Esophagus (tissue), 2 donors: Measurements from ENCODE around the gene UBE2S. TPM values are rescaled to one million over a fixed set of nuclear protein-coding genes. Genes with fewer than 3 reads are reported as not detected.
"Not testable (repeated sequence)": the region's sequence is repeated elsewhere in the genome, so short reads cannot be mapped to it uniquely, and the experiment has no call there.

ENCODE experiments used
- H3K27ac ChIP-seq, 2 donors: one replicate each; pipeline ENCODE4 v1.5.1; 2013; ENCODE audit warnings: low read depth in 2 of 2, mild to moderate bottlenecking in 2 of 2, inconsistent platforms in 1 of 2, low read length in 1 of 2, moderate library complexity in 1 of 2
- H3K27me3 ChIP-seq, 2 donors: one replicate each; pipeline ENCODE4 v1.6.1; 2013; ENCODE audit warnings: low read length in 2 of 2, control low read depth in 1 of 2, mild to moderate bottlenecking in 1 of 2; ENCODE audit not compliant: insufficient read depth in 2 of 2, control insufficient read depth in 1 of 2
- H3K36me3 ChIP-seq, 2 donors: one replicate each; pipeline ENCODE4 v1.6.1; 2013; ENCODE audit warnings: low read length in 1 of 2; ENCODE audit not compliant: control insufficient read depth in 2 of 2, insufficient read depth in 2 of 2
- H3K4me1 ChIP-seq, 2 donors: one replicate each; pipeline ENCODE4 v1.6.1; 2013; ENCODE audit warnings: low read length in 1 of 2; ENCODE audit not compliant: control insufficient read depth in 2 of 2, insufficient read depth in 2 of 2
- H3K4me3 ChIP-seq, 2 donors: one replicate each; pipeline ENCODE4 v1.5.1; 2013; ENCODE audit warnings: low read length in 2 of 2, mild to moderate bottlenecking in 2 of 2, low read depth in 1 of 2, moderate library complexity in 1 of 2
- H3K9me3 ChIP-seq, 2 donors: one replicate each; pipeline ENCODE4 v1.6.1; 2013; ENCODE audit warnings: mild to moderate bottlenecking in 2 of 2, low read depth in 1 of 2, low read length in 1 of 2, moderate library complexity in 1 of 2; ENCODE audit not compliant: control insufficient read depth in 2 of 2, insufficient read depth in 1 of 2
- WGBS, 2 donors: extraction: QIAGEN DNeasy Blood & Tissue Kit; methylation state at CpG; one replicate each; pipeline ENCODE4 v1.1.7; 2013; 5-methylcytosine and 5-hydroxymethylcytosine counted together
- polyA plus RNA-seq, 2 donors: library from polyadenylated mRNA; stranded (reverse); fragments of 200-250 nt; gene quantifications; one replicate each; pipeline ENCODE4 v1.2.3, GENCODE V29; 2013
- donor health status: healthy with polysubstance abuse.
- donor health status: Bipolar disorder and iron deficiency.

Gene UBE2S
- polyA plus RNA-seq, 2 donors = 12.8 to 24.1 TPM

DNA sequence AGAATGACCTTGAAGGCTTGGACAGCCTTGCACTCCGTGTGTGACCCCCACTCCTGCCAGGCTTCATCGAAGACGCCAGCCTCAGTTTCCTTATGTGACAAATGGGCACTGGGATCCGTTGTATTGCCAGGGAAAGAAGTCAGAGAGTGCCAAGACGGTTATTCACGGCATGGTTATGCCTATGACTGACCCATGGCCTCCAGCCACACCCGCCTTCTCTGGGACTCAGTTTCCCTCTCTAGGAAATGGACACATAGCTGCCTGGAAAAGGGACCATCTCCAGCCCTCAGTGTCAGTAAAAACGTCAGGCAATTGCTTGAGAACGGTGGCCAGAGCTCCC lies 915 bp upstream of the UBE2S start:
- Histone ChIP-seq H3K27me3 (no peaks in the 10 kb centered on the region), H3K27ac (peak overlapping the region; percentile 93 to 99), H3K4me1 (peaks cover 3 to 19% of the 10 kb centered on the region in 2 donors), H3K36me3 (peaks cover 0 to 11% of the 10 kb centered on the region in 2 donors), H3K9me3 (no peaks in the 10 kb centered on the region), H3K4me3 (peak overlapping the region; percentile 76 to 88)
- WGBS, 2 donors = 67 to 69% methylated on average over 9 of the region's 9 CpGs

DNA sequence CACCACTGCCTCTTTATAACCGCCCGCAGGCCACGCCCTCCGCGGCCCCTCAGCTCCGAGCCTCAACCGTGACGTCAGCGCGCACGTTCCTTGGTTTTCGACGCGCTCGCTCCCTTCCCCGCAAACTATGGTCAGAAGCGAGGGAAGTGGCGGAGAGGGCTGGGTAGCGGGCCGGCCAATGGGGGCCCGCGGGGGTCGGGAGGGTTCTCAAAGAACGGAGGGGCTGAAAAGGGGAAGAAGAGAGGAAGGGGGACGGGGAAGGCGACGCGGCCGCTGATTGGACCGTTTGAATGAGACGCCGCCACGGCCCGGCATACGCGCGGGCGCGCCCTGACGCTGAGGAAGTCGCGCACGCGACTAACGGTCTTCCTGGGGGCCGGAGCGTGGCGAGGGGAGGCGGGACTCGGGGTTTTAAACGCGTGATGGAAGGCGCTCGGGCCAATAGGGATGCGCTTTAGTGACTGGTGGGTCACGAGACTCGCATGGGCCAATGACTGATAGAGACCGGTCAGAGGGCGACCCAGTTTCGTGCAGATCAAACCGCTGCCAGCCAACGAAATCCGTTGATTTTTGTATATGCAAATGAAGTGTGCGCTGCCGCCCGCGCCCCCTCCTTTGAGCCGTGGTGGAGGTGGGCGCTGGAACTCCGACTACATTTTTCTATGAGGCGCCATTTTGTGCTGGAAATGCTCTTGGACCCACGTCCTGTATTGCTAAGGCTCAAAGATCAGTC lies 378 bp upstream of the UBE2S start:
- Histone ChIP-seq H3K36me3 (peaks cover 0 to 11% of the 10 kb centered on the region in 2 donors), H3K27me3 (no peaks in the 10 kb centered on the region), H3K4me1 (peaks cover 3 to 19% of the 10 kb centered on the region in 2 donors), H3K9me3 (no peaks in the 10 kb centered on the region), H3K27ac (peak overlapping the region; percentile 93 to 99), H3K4me3 (peak overlapping the region; percentile 76 to 88)
- WGBS, 2 donors = 0% methylated on average over 72 of the region's 72 CpGs

DNA sequence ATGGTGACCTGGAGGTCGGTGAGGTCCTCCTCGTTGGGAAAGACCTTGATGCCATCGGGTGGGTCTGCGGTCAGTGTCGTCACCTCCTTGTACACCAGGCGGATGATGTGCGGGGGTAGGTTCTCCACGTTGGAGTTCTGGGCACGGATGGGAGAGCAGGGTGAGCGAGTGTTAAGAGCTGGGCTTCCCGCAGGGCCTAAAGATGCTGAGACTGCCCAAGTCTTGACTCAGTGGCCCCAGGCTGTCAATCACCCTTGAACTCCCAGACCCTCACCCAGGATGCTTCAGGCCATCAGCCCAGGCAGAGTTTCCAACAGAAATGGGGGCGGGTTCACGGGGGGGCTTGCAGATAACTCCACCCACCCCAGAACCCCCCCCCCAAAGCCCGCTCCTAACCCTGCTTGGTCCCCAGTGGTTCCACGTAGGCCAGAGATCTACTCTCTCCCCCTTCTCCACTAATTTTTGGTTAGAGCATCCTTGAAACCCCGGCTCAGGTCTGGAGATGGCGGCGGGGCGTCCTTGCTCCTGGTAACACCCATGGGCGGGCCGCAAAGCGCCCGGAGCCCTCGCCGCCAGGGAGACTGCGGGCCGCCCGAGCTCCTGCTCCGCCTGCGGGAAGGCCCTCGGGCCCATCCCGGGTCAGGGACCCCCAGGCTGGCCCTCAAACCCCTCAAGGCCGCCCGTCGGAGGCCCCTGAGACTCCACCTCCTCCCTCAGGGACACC lies 600 bp downstream of the UBE2S start:
- Histone ChIP-seq H3K36me3 (peaks cover 5 to 19% of the 10 kb centered on the region in 2 donors), H3K27ac (peak overlapping the region; percentile 87 to 99), H3K27me3 (no peaks in the 10 kb centered on the region), H3K4me3 (peak overlapping the region; percentile 76 to 88), H3K4me1 (peaks cover 5 to 24% of the 10 kb centered on the region in 2 donors), H3K9me3 (no peaks in the 10 kb centered on the region)
- WGBS, 2 donors = 8 to 11% methylated on average over 35 of the region's 35 CpGs

DNA sequence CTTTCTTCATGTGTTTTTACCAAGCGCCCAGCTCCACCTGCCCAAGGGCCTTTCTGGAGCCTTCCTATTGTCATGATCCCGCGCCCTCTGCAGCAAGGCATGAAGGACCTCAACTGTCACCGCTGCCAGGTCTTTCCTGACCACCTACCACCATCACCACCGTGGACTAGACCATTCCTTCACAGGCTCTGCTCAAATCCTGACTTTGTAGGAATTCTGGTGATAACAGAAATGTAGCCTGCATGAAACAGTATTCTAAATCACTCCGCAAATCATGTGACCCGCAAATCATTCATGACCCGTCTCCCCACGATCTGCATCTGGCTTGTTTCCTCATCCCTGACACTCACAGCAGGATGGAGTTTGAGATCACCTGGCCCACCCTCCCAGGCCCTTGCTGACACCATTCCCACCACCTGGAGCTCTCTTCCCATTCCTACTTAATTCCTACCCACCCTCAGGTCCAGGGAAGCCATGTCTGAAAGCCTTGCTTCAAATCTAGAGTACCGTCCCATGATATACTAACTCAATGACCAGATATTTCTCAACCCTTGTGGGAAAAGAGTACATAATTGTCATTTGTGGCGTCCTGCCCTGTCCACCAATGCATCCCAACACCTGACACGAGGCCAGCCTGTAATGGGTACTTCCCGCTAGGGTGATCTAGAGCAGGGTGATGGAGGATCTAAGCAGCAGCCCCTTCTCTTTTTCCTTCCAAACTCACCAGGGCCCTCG lies 1.3 kb downstream of the UBE2S start:
- Histone ChIP-seq H3K4me1 (peaks cover 5 to 30% of the 10 kb centered on the region in 2 donors), H3K27ac (no peak overlapping the region), H3K36me3 (peaks cover 7 to 23% of the 10 kb centered on the region in 2 donors)

DNA sequence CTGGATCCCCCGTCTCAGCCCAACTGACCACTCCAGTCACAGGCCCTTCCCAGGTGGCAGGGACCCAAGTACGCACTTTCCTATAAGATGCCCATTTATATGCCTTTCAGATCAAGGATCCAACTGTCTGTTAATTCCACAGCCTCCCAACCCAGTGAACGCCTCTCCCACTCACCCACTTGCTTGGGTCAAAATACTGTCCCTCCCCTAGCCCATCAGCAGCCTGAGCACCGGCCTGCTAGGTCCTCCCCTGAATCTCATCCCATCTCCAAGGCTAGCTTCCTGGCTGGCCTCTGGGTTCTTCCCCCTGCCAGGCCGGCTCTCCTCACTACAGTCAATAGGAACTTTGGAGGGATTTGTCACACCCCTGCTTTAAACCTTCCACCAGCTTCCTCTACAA lies 1.9 kb downstream of the UBE2S start:
- peak overlapping the region in 1 of 2 donors; percentile 76 for H3K4me3 ChIP-seq
- H3K27me3 ChIP-seq = no peaks in the 10 kb centered on the region
- WGBS, 2 donors = 83 to 86% methylated on average over 5 of the region's 5 CpGs
- peaks cover 7 to 26% of the 10 kb centered on the region in 2 donors for H3K36me3 ChIP-seq
- no peaks in the 10 kb centered on the region for H3K9me3 ChIP-seq
- peaks cover 5 to 32% of the 10 kb centered on the region in 2 donors for H3K4me1 ChIP-seq
- no peak overlapping the region for H3K27ac ChIP-seq

More for the DNA sequence above, 1.3 kb downstream of the UBE2S start:
- Histone ChIP-seq H3K27me3 (no peaks in the 10 kb centered on the region), H3K9me3 (no peaks in the 10 kb centered on the region), H3K4me3 (peak overlapping the region; percentile 76 to 88)
- 78 to 82% methylated on average over 14 of the region's 14 CpGs for WGBS, 2 donors

DNA sequence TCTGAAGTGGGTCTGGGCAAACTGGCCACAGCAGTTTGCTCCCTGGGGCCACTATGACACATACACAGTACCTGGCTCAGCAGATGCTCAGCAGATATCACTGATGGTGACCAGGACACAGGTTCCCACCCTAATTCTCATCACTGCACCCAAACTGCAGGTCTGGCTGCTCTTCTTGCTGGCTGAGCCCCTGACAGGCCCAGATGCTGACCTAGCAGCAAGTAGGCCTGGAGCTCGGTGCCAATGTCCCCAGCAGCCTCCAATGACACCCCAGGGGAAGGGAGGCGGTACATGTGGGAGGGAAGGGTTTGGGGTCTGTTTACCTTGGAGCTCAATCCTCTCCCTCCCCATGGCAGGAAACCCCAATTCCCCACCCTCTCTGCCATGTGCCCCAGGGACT lies 5.1 kb downstream of the UBE2S start:
- Histone ChIP-seq H3K27me3 (no peaks in the 10 kb centered on the region), H3K36me3 (peaks cover 7 to 26% of the 10 kb centered on the region in 2 donors), H3K4me3 (no peak overlapping the region), H3K9me3 (no peaks in the 10 kb centered on the region), H3K27ac (no peak overlapping the region), H3K4me1 (peaks cover 5 to 30% of the 10 kb centered on the region in 2 donors)
- 74 to 83% methylated on average over 2 of the region's 2 CpGs for WGBS, 2 donors

DNA sequence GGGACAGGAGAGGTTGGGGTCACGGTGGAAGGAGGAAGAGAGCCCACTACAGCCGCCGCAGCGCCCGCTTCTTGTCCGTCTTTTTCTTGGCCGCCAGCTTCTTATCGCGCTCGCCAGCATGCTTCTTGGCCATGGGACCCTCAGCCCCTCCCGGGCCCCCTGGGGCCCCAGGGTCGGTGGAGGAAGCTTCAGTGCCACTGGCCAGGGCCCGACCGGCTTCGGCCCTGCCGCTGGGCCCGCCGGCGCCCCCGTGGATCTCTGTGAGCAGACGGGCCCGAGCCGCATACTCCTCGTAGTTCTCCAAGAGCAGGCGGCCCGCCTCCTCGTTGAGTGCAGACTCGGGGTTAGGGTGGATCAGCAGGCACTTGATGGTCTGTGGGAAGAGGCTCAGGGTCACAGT lies 6.2 kb downstream of the UBE2S start:
- not testable (repeated sequence) for H3K9me3 ChIP-seq, H3K27me3 ChIP-seq, H3K4me3 ChIP-seq, H3K27ac ChIP-seq
- WGBS, 2 donors = 87 to 91% methylated on average over 13 to 23 of the region's 28 CpGs
- Histone ChIP-seq H3K4me1 (peaks cover 5 to 25% of the 10 kb centered on the region in 2 donors), H3K36me3 (peaks cover 7 to 26% of the 10 kb centered on the region in 2 donors)

DNA sequence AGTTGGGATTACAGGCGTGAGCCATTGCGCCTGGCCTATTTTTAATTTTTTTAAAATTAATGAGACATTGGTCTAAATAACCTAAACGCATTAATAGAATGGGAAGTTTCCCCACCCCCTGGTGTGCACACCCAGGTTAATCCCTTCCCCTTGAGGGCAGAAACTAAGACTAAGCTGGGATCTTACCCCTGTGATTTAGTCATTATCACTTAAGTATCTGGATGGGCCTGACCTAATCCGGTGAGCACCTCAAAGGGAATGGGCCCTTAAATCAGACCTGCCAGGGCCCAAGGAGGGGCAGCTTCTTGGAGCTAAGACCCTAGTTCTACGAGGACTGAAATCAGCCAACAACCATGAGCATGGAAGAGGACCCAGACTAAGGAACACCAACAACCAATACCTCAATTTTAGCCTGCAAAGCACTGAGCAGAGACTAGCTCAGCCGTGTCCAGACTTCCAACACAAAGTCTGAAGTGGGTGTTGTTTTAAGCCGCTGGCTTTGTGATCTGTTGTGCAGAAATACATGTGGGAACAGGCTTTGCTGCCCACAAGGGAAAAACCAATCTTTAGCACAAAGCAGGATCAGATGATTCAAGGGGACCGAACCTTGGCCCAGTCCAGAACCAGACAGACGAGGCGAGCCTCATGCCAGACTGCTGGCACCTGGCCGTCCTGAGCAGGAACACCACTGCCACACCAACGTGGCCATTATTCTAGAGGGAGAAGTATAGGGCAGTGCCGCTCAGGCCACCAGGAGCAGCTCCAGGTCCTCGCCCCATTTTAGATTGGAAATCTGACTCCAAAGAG lies 7.1 kb downstream of the UBE2S start:
- Histone ChIP-seq H3K36me3 (peaks cover 7 to 24% of the 10 kb centered on the region in 2 donors), H3K27me3 (no peaks in the 10 kb centered on the region), H3K4me3 (no peak overlapping the region), H3K9me3 (no peaks in the 10 kb centered on the region), H3K27ac (peak overlapping the region; percentile 76 to 77), H3K4me1 (peaks cover 2 to 16% of the 10 kb centered on the region in 2 donors)
- 50 to 67% methylated on average over 14 of the region's 14 CpGs for WGBS, 2 donors
